IPS DF 19.7 (cell line): ENCODE results near the gene NDUFS1.

Source experiments
- DNase-seq: peaks from one replicate; pipeline ENCODE4 v3.0.0-alpha.2; 2013; ENCODE audit warnings: low read depth, low spot score

Gene NDUFS1

GRCh38 chr2:206068207-206068606, 91.0 kb downstream of the NDUFS1 start:
- no peak for DNase-seq
